Measurements from ENCODE around the gene CREG2. TPM values are rescaled to one million over a fixed set of nuclear protein-coding genes. Genes with fewer than 3 reads are reported as not detected.

CREG2 gene
- total RNA-seq, 1 experiment from 2014 or later, result 119 TPM

DNA sequence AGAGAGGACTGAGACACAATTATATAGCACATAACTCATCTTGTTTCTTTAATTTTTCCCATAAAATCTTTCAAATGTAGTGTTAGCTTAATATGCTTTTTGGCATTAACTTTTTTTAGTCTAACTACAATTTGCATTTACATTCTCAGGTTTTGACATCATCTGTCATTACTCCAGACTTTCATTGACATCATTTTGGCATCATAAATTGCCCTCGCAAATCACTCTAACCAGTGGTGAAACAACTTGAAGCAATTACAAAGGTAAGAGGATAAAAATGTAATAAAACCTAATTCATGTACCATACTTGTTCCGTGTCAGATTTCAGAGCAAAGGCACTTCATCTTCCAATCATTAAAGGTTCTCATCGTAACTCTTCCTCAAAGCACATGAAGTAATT lies 46.2 kb upstream of the CREG2 start:
- TF ChIP-seq, protein P1, sequence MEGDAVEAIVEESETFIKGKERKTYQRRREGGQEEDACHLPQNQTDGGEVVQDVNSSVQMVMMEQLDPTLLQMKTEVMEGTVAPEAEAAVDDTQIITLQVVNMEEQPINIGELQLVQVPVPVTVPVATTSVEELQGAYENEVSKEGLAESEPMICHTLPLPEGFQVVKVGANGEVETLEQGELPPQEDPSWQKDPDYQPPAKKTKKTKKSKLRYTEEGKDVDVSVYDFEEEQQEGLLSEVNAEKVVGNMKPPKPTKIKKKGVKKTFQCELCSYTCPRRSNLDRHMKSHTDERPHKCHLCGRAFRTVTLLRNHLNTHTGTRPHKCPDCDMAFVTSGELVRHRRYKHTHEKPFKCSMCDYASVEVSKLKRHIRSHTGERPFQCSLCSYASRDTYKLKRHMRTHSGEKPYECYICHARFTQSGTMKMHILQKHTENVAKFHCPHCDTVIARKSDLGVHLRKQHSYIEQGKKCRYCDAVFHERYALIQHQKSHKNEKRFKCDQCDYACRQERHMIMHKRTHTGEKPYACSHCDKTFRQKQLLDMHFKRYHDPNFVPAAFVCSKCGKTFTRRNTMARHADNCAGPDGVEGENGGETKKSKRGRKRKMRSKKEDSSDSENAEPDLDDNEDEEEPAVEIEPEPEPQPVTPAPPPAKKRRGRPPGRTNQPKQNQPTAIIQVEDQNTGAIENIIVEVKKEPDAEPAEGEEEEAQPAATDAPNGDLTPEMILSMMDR (IDR thresholded peaks at IDR 0.05; ENCODE audit: insufficient read depth in 1 of 2, low read depth in 1 of 2, low read length in 1 of 2, severe bottlenecking in 1 of 2, unreplicated experiment in 1 of 2), result no peak
- Mint-ChIP-seq H3K27ac (ENCODE audit: unreplicated experiment) (no peak overlapping the region), H3K9me3 (ENCODE audit: unreplicated experiment) (no peaks in the 10 kb centered on the region), H3K4me1 (ENCODE audit: low read depth, unreplicated experiment) (no peaks in the 10 kb centered on the region), H3K4me3 (ENCODE audit: unreplicated experiment) (no peak overlapping the region), H3K36me3 (ENCODE audit: insufficient read depth, unreplicated experiment) (no peaks in the 10 kb centered on the region), H3K27me3 (ENCODE audit: insufficient read depth, unreplicated experiment) (no peaks in the 10 kb centered on the region)
- BruUV-seq (replicated peaks), result no TSS peak
- ChIA-PET POLR2A (no interaction called here), CTCF (no interaction called here)
- no peak for DNase-seq
- intact Hi-C loops (cut with micrococcal nuclease; ENCODE audit: unreplicated experiment), result no loop called here
- Histone ChIP-seq H3K4me3 (ENCODE audit: low read depth, low read length) (no peak overlapping the region), H3K36me3 (ENCODE audit: control insufficient read depth, insufficient read depth, low read length) (no peaks in the 10 kb centered on the region), H3K9me3 (no peaks in the 10 kb centered on the region), H3K4me1 (no peaks in the 10 kb centered on the region), H3K27me3 (replicated peaks; ENCODE audit: control insufficient read depth, insufficient read depth, low read length) (no peaks in the 10 kb centered on the region)

GRCh38 chr2:101432411-101433181 lies 45.3 kb upstream of the CREG2 start:
- Histone ChIP-seq H3K4me3 (ENCODE audit: low read depth, low read length) (no peak overlapping the region), H3K4me1 (no peaks in the 10 kb centered on the region), H3K27me3 (replicated peaks; ENCODE audit: control insufficient read depth, insufficient read depth, low read length) (no peaks in the 10 kb centered on the region), H3K36me3 (ENCODE audit: control insufficient read depth, insufficient read depth, low read length) (no peaks in the 10 kb centered on the region), H3K9me3 (no peaks in the 10 kb centered on the region)
- Mint-ChIP-seq H3K4me3 (ENCODE audit: unreplicated experiment) (no peak overlapping the region), H3K4me1 (ENCODE audit: low read depth, unreplicated experiment) (no peaks in the 10 kb centered on the region), H3K36me3 (ENCODE audit: insufficient read depth, unreplicated experiment) (no peaks in the 10 kb centered on the region), H3K9me3 (ENCODE audit: unreplicated experiment) (no peaks in the 10 kb centered on the region), H3K27ac (ENCODE audit: unreplicated experiment) (no peak overlapping the region), H3K27me3 (ENCODE audit: insufficient read depth, unreplicated experiment) (no peaks in the 10 kb centered on the region)
- no peak for DNase-seq
- no TSS peak for BruUV-seq (replicated peaks)
- POLR2A ChIA-PET, result interaction anchor here (0.5 kb wide), 1 partner anchor 902 kb away, joined by 10 read pairs; no protein-coding TSS in a partner anchor
- intact Hi-C loops (cut with micrococcal nuclease; ENCODE audit: unreplicated experiment), result no loop called here
- CTCF ChIA-PET, result no interaction called here
- TF ChIP-seq, protein P1 (IDR thresholded peaks at IDR 0.05; ENCODE audit: insufficient read depth in 1 of 2, low read depth in 1 of 2, low read length in 1 of 2, severe bottlenecking in 1 of 2, unreplicated experiment in 1 of 2), result no peak

DNA sequence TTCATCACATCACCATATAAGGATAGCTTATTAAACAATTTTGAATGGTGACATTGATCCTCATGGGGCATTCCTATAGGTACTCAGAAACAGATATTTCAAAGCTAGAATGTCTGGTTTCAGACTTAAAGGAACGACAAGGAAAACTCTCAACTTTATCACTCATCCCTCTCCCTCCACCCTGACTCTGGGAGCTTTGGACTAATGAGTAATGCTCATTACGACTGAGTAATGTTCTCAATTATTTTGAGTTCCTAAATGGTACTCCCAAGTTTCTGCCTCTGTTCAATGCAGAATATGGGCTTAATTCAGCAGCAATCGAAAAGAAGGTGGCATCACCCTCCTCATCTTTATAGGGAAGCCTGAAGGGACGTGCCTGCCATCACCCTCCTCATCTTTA lies 44.2 kb upstream of the CREG2 start:
- Histone ChIP-seq H3K4me3 (ENCODE audit: low read depth, low read length) (no peak overlapping the region), H3K36me3 (ENCODE audit: control insufficient read depth, insufficient read depth, low read length) (no peaks in the 10 kb centered on the region), H3K4me1 (no peaks in the 10 kb centered on the region), H3K27me3 (replicated peaks; ENCODE audit: control insufficient read depth, insufficient read depth, low read length) (no peaks in the 10 kb centered on the region), H3K9me3 (no peaks in the 10 kb centered on the region)
- intact Hi-C loops (cut with micrococcal nuclease; ENCODE audit: unreplicated experiment), result no loop called here
- H3K36me3 Mint-ChIP-seq (ENCODE audit: insufficient read depth, unreplicated experiment), result no peaks in the 10 kb centered on the region
- H3K27me3 Mint-ChIP-seq (ENCODE audit: insufficient read depth, unreplicated experiment), result no peaks in the 10 kb centered on the region
- CTCF ChIA-PET, result no interaction called here
- no peaks in the 10 kb centered on the region for H3K9me3 Mint-ChIP-seq (ENCODE audit: unreplicated experiment)
- BruUV-seq (replicated peaks), result no TSS peak
- H3K4me3 Mint-ChIP-seq (ENCODE audit: unreplicated experiment), result no peak overlapping the region
- H3K27ac Mint-ChIP-seq (ENCODE audit: unreplicated experiment), result no peak overlapping the region
- POLR2A ChIA-PET, result no interaction called here
- TF ChIP-seq, protein P1 (IDR thresholded peaks at IDR 0.05; ENCODE audit: insufficient read depth in 1 of 2, low read depth in 1 of 2, low read length in 1 of 2, severe bottlenecking in 1 of 2, unreplicated experiment in 1 of 2), result no peak
- DNase-seq, result no peak
- H3K4me1 Mint-ChIP-seq (ENCODE audit: low read depth, unreplicated experiment), result no peaks in the 10 kb centered on the region
